GM23338 (cell line): ENCODE data around the gene PGRMC2. TPM values are rescaled to one million over a fixed set of nuclear protein-coding genes. Genes with fewer than 3 reads are reported as not detected.

Experiments
- ATAC-seq: fragments of 200-7000 bp; cut with Tn5 transposase; 3 replicates; pipeline ENCODE4 v1.9.1; 2020
- DNase-seq: peaks from one replicate; pipeline ENCODE4 v3.0.0-alpha.2; 2015; ENCODE audit warnings: low spot score
- H2AFZ ChIP-seq: fragments of 200-600 bp; sonication (generic); 2 replicates; pipeline ENCODE4 v1.8.0; 2016; ENCODE audit warnings: antibody characterized with exemption, mild to moderate bottlenecking, moderate library complexity
- H3F3A ChIP-seq: fragments of 200-600 bp; sonication (generic); replicated peaks from 2 replicates; pipeline ENCODE4 v1.8.0; 2017; ENCODE audit warnings: antibody characterized with exemption, mixed run types, low read depth
- H3K27ac ChIP-seq: fragments of 200-600 bp; sonication (generic); 2 replicates; pipeline ENCODE4 v1.6.1; 2016; ENCODE audit warnings: low read depth
- H3K27me3 ChIP-seq: fragments of 200-600 bp; sonication (generic); 2 replicates; pipeline ENCODE4 v1.8.0; 2016; ENCODE audit warnings: mild to moderate bottlenecking, mixed run types, moderate library complexity; ENCODE audit not compliant: insufficient read depth
- H3K36me3 ChIP-seq: fragments of 200-600 bp; sonication (generic); 2 replicates; pipeline ENCODE4 v1.8.0; 2016; ENCODE audit warnings: mild to moderate bottlenecking; ENCODE audit not compliant: insufficient read depth
- H3K4me1 ChIP-seq: fragments of 200-600 bp; sonication (generic); 2 replicates; pipeline ENCODE4 v1.8.0; 2016; ENCODE audit warnings: mild to moderate bottlenecking, moderate library complexity; ENCODE audit not compliant: insufficient read depth
- H3K4me2 ChIP-seq: fragments of 200-600 bp; sonication (generic); 2 replicates; pipeline ENCODE4 v1.7.1; 2017; ENCODE audit warnings: mixed run types
- H3K4me3 ChIP-seq: fragments of 200-600 bp; sonication (generic); 2 replicates; pipeline ENCODE4 v1.6.1; 2016; ENCODE audit warnings: mixed run types
- H3K79me2 ChIP-seq: fragments of 200-600 bp; sonication (generic); replicated peaks from 2 replicates; pipeline ENCODE4 v1.8.0; 2017; ENCODE audit warnings: mild to moderate bottlenecking; ENCODE audit not compliant: insufficient read depth
- H3K9me2 ChIP-seq: fragments of 200-600 bp; sonication (generic); 2 replicates; pipeline ENCODE4 v1.8.0; 2017; ENCODE audit not compliant: insufficient read depth
- H4K20me1 ChIP-seq: fragments of 200-600 bp; sonication (generic); replicated peaks from 2 replicates; pipeline ENCODE4 v1.8.0; 2017; ENCODE audit warnings: mild to moderate bottlenecking; ENCODE audit not compliant: insufficient read depth
- H3K27ac Mint-ChIP-seq: 2 replicates; pipeline ENCODE4 v1.8.0; 2020; ENCODE audit warnings: inconsistent platforms, mild to moderate bottlenecking, moderate library complexity, mixed read lengths
- H3K27me3 Mint-ChIP-seq: 3 replicates; pipeline ENCODE4 v1.8.0; 2022; ENCODE audit warnings: low read depth, mild to moderate bottlenecking, moderate library complexity, mixed read lengths, inconsistent platforms; ENCODE audit not compliant: insufficient read depth, poor library complexity
- H3K36me3 Mint-ChIP-seq: 3 replicates; pipeline ENCODE4 v1.8.0; 2021; ENCODE audit warnings: low read depth, mild to moderate bottlenecking, inconsistent platforms, moderate library complexity, mixed read lengths
- H3K4me1 Mint-ChIP-seq: 3 replicates; pipeline ENCODE4 v1.8.0; 2020; ENCODE audit warnings: mild to moderate bottlenecking, inconsistent platforms, mixed read lengths
- H3K4me3 Mint-ChIP-seq: 3 replicates; pipeline ENCODE4 v1.8.0; 2021; ENCODE audit warnings: moderate library complexity, mild to moderate bottlenecking, inconsistent platforms, mixed read lengths
- H3K9me3 Mint-ChIP-seq: 3 replicates; pipeline ENCODE4 v1.8.0; 2020; ENCODE audit warnings: moderate library complexity, mild to moderate bottlenecking, inconsistent platforms, mixed read lengths
- CREB1 ChIP-seq: fragments of 250-450 bp; sonication (Bioruptor Pico); IDR thresholded peaks from 2 replicates; pipeline ENCODE4 v1.5.0; 2020; ENCODE audit warnings: low read depth, mild to moderate bottlenecking, moderate library complexity
- EZH2 ChIP-seq: fragments of 200-600 bp; sonication (generic); IDR thresholded peaks from one replicate; pipeline ENCODE4 v1.8.0; 2017; ENCODE audit warnings: antibody characterized with exemption, mild to moderate bottlenecking, low read depth; ENCODE audit not compliant: unreplicated experiment
- EZH2phosphoT487 ChIP-seq: fragments of 200-600 bp; sonication (generic); IDR thresholded peaks from one replicate; pipeline ENCODE4 v1.8.1; 2018; ENCODE audit warnings: antibody characterized with exemption; ENCODE audit not compliant: unreplicated experiment
- JUNB ChIP-seq: IDR thresholded peaks from one replicate; pipeline ENCODE4 v1.6.1; 2016; ENCODE audit warnings: antibody characterized with exemption; ENCODE audit not compliant: unreplicated experiment
- NANOG ChIP-seq: IDR thresholded peaks from 2 replicates; pipeline ENCODE4 v1.6.1; 2016; ENCODE audit warnings: antibody characterized with exemption, borderline replicate concordance
- POLR2AphosphoS5 ChIP-seq: IDR thresholded peaks from 2 replicates; pipeline ENCODE4 v1.6.1; 2016; ENCODE audit warnings: antibody characterized with exemption, low read depth
- STAT1 ChIP-seq: IDR thresholded peaks from one replicate; pipeline ENCODE4 v1.6.1; 2016; ENCODE audit warnings: antibody characterized with exemption; ENCODE audit not compliant: unreplicated experiment
- ZNF114 ChIP-seq: fragments of 250-450 bp; sonication (Bioruptor Pico); IDR thresholded peaks from 2 replicates; pipeline ENCODE4 v1.5.0; 2020; ENCODE audit warnings: mild to moderate bottlenecking, moderate library complexity
- ZNF331 ChIP-seq: fragments of 250-450 bp; sonication (Bioruptor Pico); IDR thresholded peaks from 2 replicates; pipeline ENCODE4 v1.5.0; 2020; ENCODE audit warnings: low read depth, mild to moderate bottlenecking, moderate library complexity
- long read RNA-seq: library from polyadenylated mRNA; unstranded; transcript quantifications from one replicate; pipeline ENCODE4 v2.0.0, GENCODE V29; 2020; ENCODE audit not compliant: unreplicated experiment
- polyA plus RNA-seq: library from polyadenylated mRNA; unstranded; fragments of >200 nt; fragmentation: Nextera tagmentation; extraction: Ambion mirVana; gene quantifications from 2 replicates; pipeline ENCODE4 v1.2.1, GENCODE V29; 2016
- total RNA-seq: library from RNA; depleted of rRNA; stranded (reverse); fragments of >200 nt; shearing (Covaris generic); gene quantifications from 2 replicates; pipeline ENCODE4 v1.2.3, GENCODE V29; 2014; rRNA removed
- TF ChIP-seq, protein P1 (sequence below), 2 experiments: fragments of 200-600 bp in 1 of 2; sonication (generic) in 1 of 2; conservative IDR thresholded peaks; 2 replicates each; pipeline versions ENCODE4 v1.5.1 to v1.6.1; 2016 to 2017; ENCODE audit warnings: antibody characterized with exemption in 2 of 2, low read depth in 2 of 2, mild to moderate bottlenecking in 2 of 2, moderate library complexity in 1 of 2
- TF ChIP-seq, protein P2 (sequence below): IDR thresholded peaks from one replicate; pipeline ENCODE4 v1.6.1; 2018; ENCODE audit warnings: antibody characterized with exemption; ENCODE audit not compliant: unreplicated experiment
- TF ChIP-seq, protein P3 (sequence below): fragments of 250-450 bp; sonication (Bioruptor Pico); IDR thresholded peaks from 2 replicates; pipeline ENCODE4 v1.5.0; 2020; ENCODE audit warnings: mild to moderate bottlenecking, moderate library complexity

PGRMC2 gene, protein sequence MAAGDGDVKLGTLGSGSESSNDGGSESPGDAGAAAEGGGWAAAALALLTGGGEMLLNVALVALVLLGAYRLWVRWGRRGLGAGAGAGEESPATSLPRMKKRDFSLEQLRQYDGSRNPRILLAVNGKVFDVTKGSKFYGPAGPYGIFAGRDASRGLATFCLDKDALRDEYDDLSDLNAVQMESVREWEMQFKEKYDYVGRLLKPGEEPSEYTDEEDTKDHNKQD
- 61.9 and 74.5 TPM in 2 replicates for total RNA-seq
- 33.7 and 40.2 TPM in 2 replicates for polyA plus RNA-seq
- long read RNA-seq, partial matches to known transcripts, result 0 of 5 reads
- long read RNA-seq, other reads (novel, unspliced or antisense), result 2 of 5 reads

DNA sequence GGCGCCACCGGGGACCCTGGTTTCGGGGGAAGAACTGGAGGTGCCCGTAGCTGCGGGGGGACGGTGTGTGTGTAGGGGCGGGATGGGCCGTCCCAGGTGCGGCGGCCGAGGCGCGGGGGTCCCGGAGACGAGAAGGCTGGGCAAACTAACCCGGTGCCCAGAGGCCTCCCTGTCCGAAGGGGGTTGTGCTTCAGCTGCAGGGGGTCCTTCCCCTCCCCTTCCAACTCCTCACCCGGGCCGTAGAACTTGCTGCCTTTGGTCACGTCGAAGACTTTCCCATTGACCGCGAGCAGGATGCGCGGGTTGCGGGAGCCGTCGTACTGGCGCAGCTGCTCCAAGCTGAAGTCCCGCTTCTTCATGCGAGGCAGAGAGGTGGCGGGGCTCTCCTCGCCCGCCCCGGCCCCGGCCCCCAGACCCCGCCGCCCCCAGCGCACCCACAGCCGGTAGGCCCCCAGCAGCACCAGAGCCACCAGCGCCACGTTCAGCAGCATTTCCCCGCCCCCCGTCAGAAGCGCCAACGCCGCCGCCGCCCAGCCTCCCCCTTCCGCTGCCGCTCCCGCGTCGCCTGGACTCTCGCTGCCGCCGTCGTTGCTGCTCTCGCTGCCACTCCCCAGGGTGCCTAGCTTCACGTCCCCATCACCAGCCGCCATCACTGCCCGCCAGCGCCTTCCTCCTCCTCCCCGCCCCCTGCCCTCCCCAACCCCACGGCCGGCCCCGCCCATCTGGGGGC lies at the start of gene PGRMC2:
TSS of gene PGRMC2 (minus strand) at position 673 of the 730 bp plus-strand sequence. CDS start at position 650, 23 bp downstream.
- Histone ChIP-seq H4K20me1 (peaks cover 14% of the 10 kb centered on the region; the same call in 1 of the 2 replicates), H3F3A (peaks cover 6% of the 10 kb centered on the region; the same call in 1 of the 2 replicates), H3K27ac (peak within 1 kb of the TSS; percentile 95), H2AFZ (peak within 1 kb of the TSS; percentile 67), H3K4me3 (peak within 1 kb of the TSS; percentile 95), H3K9me2 (no peaks in the 10 kb centered on the region), H3K79me2 (peaks cover 48% of the 10 kb centered on the region), H3K27me3 (no peaks in the 10 kb centered on the region), H3K4me1 (peaks cover 13% of the 10 kb centered on the region), H3K36me3 (no peaks in the 10 kb centered on the region), H3K4me2 (peak within 1 kb of the TSS; percentile 82)
- Mint-ChIP-seq H3K4me1 (peaks cover 39% of the 10 kb centered on the region; the same call in 2 of the 3 replicates), H3K27me3 (peaks cover 4% of the 10 kb centered on the region), H3K36me3 (peaks cover 19% of the 10 kb centered on the region), H3K27ac (peak within 1 kb of the TSS; percentile 93), H3K4me3 (peak within 1 kb of the TSS; percentile 80), H3K9me3 (no peaks in the 10 kb centered on the region)
- DNase-seq, result peak; percentile 75
- peak; percentile 22 for ATAC-seq
- TF ChIP-seq CREB1 (CRISPR knock-in tag), result no peak
- no peak for TF ChIP-seq EZH2phosphoT487
- TF ChIP-seq, protein P1, sequence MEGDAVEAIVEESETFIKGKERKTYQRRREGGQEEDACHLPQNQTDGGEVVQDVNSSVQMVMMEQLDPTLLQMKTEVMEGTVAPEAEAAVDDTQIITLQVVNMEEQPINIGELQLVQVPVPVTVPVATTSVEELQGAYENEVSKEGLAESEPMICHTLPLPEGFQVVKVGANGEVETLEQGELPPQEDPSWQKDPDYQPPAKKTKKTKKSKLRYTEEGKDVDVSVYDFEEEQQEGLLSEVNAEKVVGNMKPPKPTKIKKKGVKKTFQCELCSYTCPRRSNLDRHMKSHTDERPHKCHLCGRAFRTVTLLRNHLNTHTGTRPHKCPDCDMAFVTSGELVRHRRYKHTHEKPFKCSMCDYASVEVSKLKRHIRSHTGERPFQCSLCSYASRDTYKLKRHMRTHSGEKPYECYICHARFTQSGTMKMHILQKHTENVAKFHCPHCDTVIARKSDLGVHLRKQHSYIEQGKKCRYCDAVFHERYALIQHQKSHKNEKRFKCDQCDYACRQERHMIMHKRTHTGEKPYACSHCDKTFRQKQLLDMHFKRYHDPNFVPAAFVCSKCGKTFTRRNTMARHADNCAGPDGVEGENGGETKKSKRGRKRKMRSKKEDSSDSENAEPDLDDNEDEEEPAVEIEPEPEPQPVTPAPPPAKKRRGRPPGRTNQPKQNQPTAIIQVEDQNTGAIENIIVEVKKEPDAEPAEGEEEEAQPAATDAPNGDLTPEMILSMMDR (conservative IDR thresholded peaks at IDR 0.05; ENCODE audit: low read depth in 2 of 2), result no peak
- TF ChIP-seq STAT1, result no peak
- TF ChIP-seq JUNB, result no peak
- TF ChIP-seq ZNF114, result no peak
- TF ChIP-seq, protein P2, sequence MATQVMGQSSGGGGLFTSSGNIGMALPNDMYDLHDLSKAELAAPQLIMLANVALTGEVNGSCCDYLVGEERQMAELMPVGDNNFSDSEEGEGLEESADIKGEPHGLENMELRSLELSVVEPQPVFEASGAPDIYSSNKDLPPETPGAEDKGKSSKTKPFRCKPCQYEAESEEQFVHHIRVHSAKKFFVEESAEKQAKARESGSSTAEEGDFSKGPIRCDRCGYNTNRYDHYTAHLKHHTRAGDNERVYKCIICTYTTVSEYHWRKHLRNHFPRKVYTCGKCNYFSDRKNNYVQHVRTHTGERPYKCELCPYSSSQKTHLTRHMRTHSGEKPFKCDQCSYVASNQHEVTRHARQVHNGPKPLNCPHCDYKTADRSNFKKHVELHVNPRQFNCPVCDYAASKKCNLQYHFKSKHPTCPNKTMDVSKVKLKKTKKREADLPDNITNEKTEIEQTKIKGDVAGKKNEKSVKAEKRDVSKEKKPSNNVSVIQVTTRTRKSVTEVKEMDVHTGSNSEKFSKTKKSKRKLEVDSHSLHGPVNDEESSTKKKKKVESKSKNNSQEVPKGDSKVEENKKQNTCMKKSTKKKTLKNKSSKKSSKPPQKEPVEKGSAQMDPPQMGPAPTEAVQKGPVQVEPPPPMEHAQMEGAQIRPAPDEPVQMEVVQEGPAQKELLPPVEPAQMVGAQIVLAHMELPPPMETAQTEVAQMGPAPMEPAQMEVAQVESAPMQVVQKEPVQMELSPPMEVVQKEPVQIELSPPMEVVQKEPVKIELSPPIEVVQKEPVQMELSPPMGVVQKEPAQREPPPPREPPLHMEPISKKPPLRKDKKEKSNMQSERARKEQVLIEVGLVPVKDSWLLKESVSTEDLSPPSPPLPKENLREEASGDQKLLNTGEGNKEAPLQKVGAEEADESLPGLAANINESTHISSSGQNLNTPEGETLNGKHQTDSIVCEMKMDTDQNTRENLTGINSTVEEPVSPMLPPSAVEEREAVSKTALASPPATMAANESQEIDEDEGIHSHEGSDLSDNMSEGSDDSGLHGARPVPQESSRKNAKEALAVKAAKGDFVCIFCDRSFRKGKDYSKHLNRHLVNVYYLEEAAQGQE, result no peak
- TF ChIP-seq, protein P3, sequence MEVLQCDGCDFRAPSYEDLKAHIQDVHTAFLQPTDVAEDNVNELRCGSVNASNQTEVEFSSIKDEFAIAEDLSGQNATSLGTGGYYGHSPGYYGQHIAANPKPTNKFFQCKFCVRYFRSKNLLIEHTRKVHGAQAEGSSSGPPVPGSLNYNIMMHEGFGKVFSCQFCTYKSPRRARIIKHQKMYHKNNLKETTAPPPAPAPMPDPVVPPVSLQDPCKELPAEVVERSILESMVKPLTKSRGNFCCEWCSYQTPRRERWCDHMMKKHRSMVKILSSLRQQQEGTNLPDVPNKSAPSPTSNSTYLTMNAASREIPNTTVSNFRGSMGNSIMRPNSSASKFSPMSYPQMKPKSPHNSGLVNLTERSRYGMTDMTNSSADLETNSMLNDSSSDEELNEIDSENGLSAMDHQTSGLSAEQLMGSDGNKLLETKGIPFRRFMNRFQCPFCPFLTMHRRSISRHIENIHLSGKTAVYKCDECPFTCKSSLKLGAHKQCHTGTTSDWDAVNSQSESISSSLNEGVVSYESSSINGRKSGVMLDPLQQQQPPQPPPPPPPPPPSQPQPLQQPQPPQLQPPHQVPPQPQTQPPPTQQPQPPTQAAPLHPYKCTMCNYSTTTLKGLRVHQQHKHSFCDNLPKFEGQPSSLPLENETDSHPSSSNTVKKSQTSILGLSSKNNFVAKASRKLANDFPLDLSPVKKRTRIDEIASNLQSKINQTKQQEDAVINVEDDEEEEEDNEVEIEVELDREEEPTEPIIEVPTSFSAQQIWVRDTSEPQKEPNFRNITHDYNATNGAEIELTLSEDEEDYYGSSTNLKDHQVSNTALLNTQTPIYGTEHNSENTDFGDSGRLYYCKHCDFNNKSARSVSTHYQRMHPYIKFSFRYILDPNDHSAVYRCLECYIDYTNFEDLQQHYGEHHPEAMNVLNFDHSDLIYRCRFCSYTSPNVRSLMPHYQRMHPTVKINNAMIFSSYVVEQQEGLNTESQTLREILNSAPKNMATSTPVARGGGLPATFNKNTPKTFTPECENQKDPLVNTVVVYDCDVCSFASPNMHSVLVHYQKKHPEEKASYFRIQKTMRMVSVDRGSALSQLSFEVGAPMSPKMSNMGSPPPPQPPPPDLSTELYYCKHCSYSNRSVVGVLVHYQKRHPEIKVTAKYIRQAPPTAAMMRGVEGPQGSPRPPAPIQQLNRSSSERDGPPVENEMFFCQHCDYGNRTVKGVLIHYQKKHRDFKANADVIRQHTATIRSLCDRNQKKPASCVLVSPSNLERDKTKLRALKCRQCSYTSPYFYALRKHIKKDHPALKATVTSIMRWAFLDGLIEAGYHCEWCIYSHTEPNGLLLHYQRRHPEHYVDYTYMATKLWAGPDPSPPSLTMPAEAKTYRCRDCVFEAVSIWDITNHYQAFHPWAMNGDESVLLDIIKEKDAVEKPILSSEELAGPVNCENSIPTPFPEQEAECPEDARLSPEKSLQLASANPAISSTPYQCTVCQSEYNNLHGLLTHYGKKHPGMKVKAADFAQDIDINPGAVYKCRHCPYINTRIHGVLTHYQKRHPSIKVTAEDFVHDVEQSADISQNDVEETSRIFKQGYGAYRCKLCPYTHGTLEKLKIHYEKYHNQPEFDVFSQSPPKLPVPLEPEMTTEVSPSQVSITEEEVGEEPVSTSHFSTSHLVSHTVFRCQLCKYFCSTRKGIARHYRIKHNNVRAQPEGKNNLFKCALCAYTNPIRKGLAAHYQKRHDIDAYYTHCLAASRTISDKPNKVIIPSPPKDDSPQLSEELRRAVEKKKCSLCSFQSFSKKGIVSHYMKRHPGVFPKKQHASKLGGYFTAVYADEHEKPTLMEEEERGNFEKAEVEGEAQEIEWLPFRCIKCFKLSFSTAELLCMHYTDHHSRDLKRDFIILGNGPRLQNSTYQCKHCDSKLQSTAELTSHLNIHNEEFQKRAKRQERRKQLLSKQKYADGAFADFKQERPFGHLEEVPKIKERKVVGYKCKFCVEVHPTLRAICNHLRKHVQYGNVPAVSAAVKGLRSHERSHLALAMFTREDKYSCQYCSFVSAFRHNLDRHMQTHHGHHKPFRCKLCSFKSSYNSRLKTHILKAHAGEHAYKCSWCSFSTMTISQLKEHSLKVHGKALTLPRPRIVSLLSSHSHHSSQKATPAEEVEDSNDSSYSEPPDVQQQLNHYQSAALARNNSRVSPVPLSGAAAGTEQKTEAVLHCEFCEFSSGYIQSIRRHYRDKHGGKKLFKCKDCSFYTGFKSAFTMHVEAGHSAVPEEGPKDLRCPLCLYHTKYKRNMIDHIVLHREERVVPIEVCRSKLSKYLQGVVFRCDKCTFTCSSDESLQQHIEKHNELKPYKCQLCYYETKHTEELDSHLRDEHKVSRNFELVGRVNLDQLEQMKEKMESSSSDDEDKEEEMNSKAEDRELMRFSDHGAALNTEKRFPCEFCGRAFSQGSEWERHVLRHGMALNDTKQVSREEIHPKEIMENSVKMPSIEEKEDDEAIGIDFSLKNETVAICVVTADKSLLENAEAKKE (CRISPR knock-in tag), result no peak
- no peak for TF ChIP-seq EZH2
- no peak for TF ChIP-seq ZNF331 (CRISPR knock-in tag)
- TF ChIP-seq NANOG, result no peak
- TF ChIP-seq POLR2AphosphoS5, result no peak; the same call in 1 of the 2 replicates
